Adipocyte (in vitro differentiated cells): ENCODE measurements around the gene FGF14.

ENCODE experiments used
- DNase-seq: peaks from one replicate; pipeline ENCODE4 v3.0.0-alpha.2; 2015; ENCODE audit warnings: low read depth
- H3K27me3 ChIP-seq: replicated peaks from 2 replicates; pipeline ENCODE4 v1.7.0; 2013; ENCODE audit warnings: mild to moderate bottlenecking, low read length, moderate library complexity; ENCODE audit not compliant: control insufficient read depth, insufficient read depth
- H3K36me3 ChIP-seq: 2 replicates; pipeline ENCODE4 v1.7.0; 2013; ENCODE audit warnings: low read length, mild to moderate bottlenecking, moderate library complexity; ENCODE audit not compliant: control insufficient read depth, insufficient read depth, severe bottlenecking
- H3K4me1 ChIP-seq: 2 replicates; pipeline ENCODE4 v1.7.0; 2013; ENCODE audit warnings: mild to moderate bottlenecking, low read length, moderate library complexity; ENCODE audit not compliant: control insufficient read depth, insufficient read depth
- H3K4me3 ChIP-seq: 2 replicates; pipeline ENCODE4 v1.7.0; 2013; ENCODE audit warnings: mild to moderate bottlenecking, low read length, moderate library complexity
- H3K9ac ChIP-seq: 2 replicates; pipeline ENCODE4 v1.7.0; 2013; ENCODE audit warnings: mild to moderate bottlenecking, low read length, moderate library complexity
- H3K9me3 ChIP-seq: 2 replicates; pipeline ENCODE4 v1.7.0; 2013; ENCODE audit warnings: mild to moderate bottlenecking, low read length, moderate library complexity; ENCODE audit not compliant: control insufficient read depth

FGF14 gene

GRCh38 chr13:101691341-101691860 is 710.4 kb downstream of the FGF14 start:
- no peak overlapping the region for H3K9ac ChIP-seq
- no peak for DNase-seq
- H3K4me1 ChIP-seq, result peaks cover 18% of the 10 kb centered on the region
- no peaks in the 10 kb centered on the region for H3K27me3 ChIP-seq
- no peak overlapping the region for H3K4me3 ChIP-seq
- H3K36me3 ChIP-seq, result peaks cover 32% of the 10 kb centered on the region
- H3K9me3 ChIP-seq, result no peaks in the 10 kb centered on the region

GRCh38 chr13:101690871-101691270 is 711.0 kb downstream of the FGF14 start:
- no peak overlapping the region for H3K9ac ChIP-seq
- peaks cover 27% of the 10 kb centered on the region for H3K36me3 ChIP-seq
- peaks cover 13% of the 10 kb centered on the region for H3K4me1 ChIP-seq
- no peak for DNase-seq
- H3K9me3 ChIP-seq, result no peaks in the 10 kb centered on the region
- no peaks in the 10 kb centered on the region for H3K27me3 ChIP-seq
- H3K4me3 ChIP-seq, result no peak overlapping the region

GRCh38 chr13:101686003-101686402 is 715.8 kb downstream of the FGF14 start:
- H3K9me3 ChIP-seq, result no peaks in the 10 kb centered on the region
- H3K9ac ChIP-seq, result no peak overlapping the region
- H3K4me3 ChIP-seq, result no peak overlapping the region
- H3K4me1 ChIP-seq, result peaks cover 14% of the 10 kb centered on the region
- no peaks in the 10 kb centered on the region for H3K27me3 ChIP-seq
- no peaks in the 10 kb centered on the region for H3K36me3 ChIP-seq
- no peak for DNase-seq

- peaks cover 14% of the 10 kb centered on the region for H3K4me1 ChIP-seq
- DNase-seq, result peak; percentile 30
- no peak overlapping the region for H3K9ac ChIP-seq
- H3K4me3 ChIP-seq, result no peak overlapping the region
- H3K36me3 ChIP-seq, result no peaks in the 10 kb centered on the region
- H3K9me3 ChIP-seq, result no peaks in the 10 kb centered on the region
- H3K27me3 ChIP-seq, result no peaks in the 10 kb centered on the region
Observed at GRCh38 chr13:101681834-101682233, 720.0 kb downstream of the FGF14 start.

- no peak for DNase-seq
- Histone ChIP-seq H3K27me3 (no peaks in the 10 kb centered on the region), H3K4me1 (no peaks in the 10 kb centered on the region), H3K9me3 (no peaks in the 10 kb centered on the region), H3K9ac (no peak overlapping the region), H3K36me3 (peaks cover 3% of the 10 kb centered on the region), H3K4me3 (no peak overlapping the region)
Observed at GRCh38 chr13:101673360-101674105, 728.3 kb downstream of the FGF14 start.

GRCh38 chr13:101661839-101662238 is 740.0 kb downstream of the FGF14 start:
- DNase-seq, result no peak
- no peaks in the 10 kb centered on the region for H3K36me3 ChIP-seq
- no peaks in the 10 kb centered on the region for H3K27me3 ChIP-seq
- H3K4me1 ChIP-seq, result no peaks in the 10 kb centered on the region
- no peaks in the 10 kb centered on the region for H3K9me3 ChIP-seq
- H3K4me3 ChIP-seq, result no peak overlapping the region
- H3K9ac ChIP-seq, result no peak overlapping the region
